Activated T-cell treated with anti-CD3 and anti-CD28 coated beads, Interleukin-2, amount 50 U/mL, for 1 hour (primary cell): ENCODE data around the gene GFRA4.

Experiments used
- DNase-seq: peaks from one replicate; pipeline ENCODE4 v3.0.0-alpha.2; 2020

GFRA4 gene

GRCh38 chr20:3663031-3663701 lies at the start of gene GFRA4:
Gene GFRA4 (minus strand): TSS chr20:3663399. CDS start chr20:3663399, 0 bp downstream.
- no peak for DNase-seq

GRCh38 chr20:3712279-3712873 lies 49.2 kb upstream of the GFRA4 start, which contains the start of gene SIGLEC1:
Gene SIGLEC1 (minus strand): TSS chr20:3712600. CDS start chr20:3707128, 5,472 bp downstream.
- no peak for DNase-seq

- DNase-seq, result no peak
Measured at GRCh38 chr20:3711484-3711941, 48.3 kb upstream of the GFRA4 start.

- peak; percentile 80 for DNase-seq
Measured at GRCh38 chr20:3710703-3711483, 47.7 kb upstream of the GFRA4 start.

- no peak for DNase-seq
Measured at GRCh38 chr20:3710011-3710466, 46.8 kb upstream of the GFRA4 start.

- DNase-seq, result no peak
Measured at GRCh38 chr20:3707508-3707899, 44.3 kb upstream of the GFRA4 start.

GRCh38 chr20:3706774-3707507 lies 43.7 kb upstream of the GFRA4 start:
- DNase-seq, result no peak

- DNase-seq, result no peak
Measured at GRCh38 chr20:3705970-3706739, 43.0 kb upstream of the GFRA4 start.

GRCh38 chr20:3705491-3705969 lies 42.3 kb upstream of the GFRA4 start:
- DNase-seq, result no peak

GRCh38 chr20:3704087-3704486 lies 40.9 kb upstream of the GFRA4 start:
- no peak for DNase-seq

GRCh38 chr20:3702611-3703391 lies 39.6 kb upstream of the GFRA4 start:
- DNase-seq, result no peak

- DNase-seq, result no peak
Measured at GRCh38 chr20:3701061-3701998, 38.1 kb upstream of the GFRA4 start.

- DNase-seq, result no peak
Measured at GRCh38 chr20:3699037-3699436, 35.8 kb upstream of the GFRA4 start.

- DNase-seq, result no peak
Measured at GRCh38 chr20:3698591-3699001, 35.4 kb upstream of the GFRA4 start.

GRCh38 chr20:3697588-3698305 lies 34.5 kb upstream of the GFRA4 start:
- DNase-seq, result no peak

- no peak for DNase-seq
Measured at GRCh38 chr20:3696745-3697587, 33.8 kb upstream of the GFRA4 start.

- no peak for DNase-seq
Measured at GRCh38 chr20:3696200-3696599, 33.0 kb upstream of the GFRA4 start.

- no peak for DNase-seq
Measured at GRCh38 chr20:3694864-3695263, 31.7 kb upstream of the GFRA4 start.
